Measurements from ENCODE around the gene HBM.

The HBM gene

DNA sequence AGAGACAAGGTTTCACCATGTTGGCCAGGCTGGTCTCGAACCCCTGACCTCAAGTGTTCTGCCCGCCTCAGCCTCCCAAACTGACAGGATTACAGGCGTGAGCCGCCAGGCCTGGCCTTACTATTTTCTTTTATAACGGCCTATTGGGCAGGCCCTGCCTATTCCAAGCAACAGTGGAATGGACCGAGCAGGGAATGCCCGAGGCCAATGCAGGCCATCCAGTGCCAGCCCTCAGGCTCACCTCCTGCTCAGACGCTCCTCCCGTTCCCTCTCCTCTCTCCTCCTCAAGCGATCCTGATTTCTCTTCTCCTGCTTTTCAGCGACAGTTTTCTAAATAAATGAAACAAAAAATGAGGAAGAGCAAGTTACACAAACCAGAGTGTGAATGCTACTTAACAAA is 26.9 kb downstream of the HBM start:
- Histone ChIP-seq H3K27me3 (ENCODE audit: insufficient read depth, low read depth) (no peaks in the 10 kb centered on the region), H3K36me3 (ENCODE audit: insufficient read depth) (peaks cover 7% of the 10 kb centered on the region; the same call in 1 of the 2 replicates)

DNA sequence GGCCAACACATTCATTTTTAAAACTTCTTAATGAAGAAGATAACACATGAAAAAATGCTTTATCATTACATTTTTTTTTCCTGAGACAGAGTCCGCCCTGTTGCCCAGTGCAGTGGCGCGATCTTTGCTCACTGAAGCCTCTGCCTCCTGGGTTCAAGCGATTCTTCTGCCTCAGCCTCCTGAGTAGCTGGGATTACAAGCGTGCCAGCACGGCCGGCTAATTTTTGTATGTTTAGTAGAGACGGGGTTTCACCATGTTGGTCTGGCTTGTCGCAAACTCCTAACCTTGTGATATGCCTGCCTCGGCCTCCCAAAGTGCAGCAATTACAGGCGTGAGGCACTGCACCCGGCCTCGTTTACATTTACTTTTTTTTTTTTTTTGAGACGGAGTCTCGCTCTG is 27.7 kb downstream of the HBM start:
- H3K4me3 ChIP-seq (IDR thresholded peaks at IDR 0.05; ENCODE audit: insufficient read depth, low read depth, low read length) = no peak overlapping the region
- no peak overlapping the region for H2AFZ ChIP-seq (ENCODE audit: low read depth)
- H3K27me3 ChIP-seq (ENCODE audit: insufficient read depth, low read depth) = no peaks in the 10 kb centered on the region
- H3K4me2 ChIP-seq = no peak overlapping the region
- H4K20me1 ChIP-seq (ENCODE audit: insufficient read depth) = no peaks in the 10 kb centered on the region; the same call in 1 of the 2 replicates
- H3K9ac ChIP-seq = no peak overlapping the region
- H3K27ac ChIP-seq = no peak overlapping the region
- TF ChIP-seq, protein P1, sequence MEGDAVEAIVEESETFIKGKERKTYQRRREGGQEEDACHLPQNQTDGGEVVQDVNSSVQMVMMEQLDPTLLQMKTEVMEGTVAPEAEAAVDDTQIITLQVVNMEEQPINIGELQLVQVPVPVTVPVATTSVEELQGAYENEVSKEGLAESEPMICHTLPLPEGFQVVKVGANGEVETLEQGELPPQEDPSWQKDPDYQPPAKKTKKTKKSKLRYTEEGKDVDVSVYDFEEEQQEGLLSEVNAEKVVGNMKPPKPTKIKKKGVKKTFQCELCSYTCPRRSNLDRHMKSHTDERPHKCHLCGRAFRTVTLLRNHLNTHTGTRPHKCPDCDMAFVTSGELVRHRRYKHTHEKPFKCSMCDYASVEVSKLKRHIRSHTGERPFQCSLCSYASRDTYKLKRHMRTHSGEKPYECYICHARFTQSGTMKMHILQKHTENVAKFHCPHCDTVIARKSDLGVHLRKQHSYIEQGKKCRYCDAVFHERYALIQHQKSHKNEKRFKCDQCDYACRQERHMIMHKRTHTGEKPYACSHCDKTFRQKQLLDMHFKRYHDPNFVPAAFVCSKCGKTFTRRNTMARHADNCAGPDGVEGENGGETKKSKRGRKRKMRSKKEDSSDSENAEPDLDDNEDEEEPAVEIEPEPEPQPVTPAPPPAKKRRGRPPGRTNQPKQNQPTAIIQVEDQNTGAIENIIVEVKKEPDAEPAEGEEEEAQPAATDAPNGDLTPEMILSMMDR (conservative IDR thresholded peaks at IDR 0.05; ENCODE audit: low read depth, low read length) = no peak
- H3K36me3 ChIP-seq (ENCODE audit: insufficient read depth) = peaks cover 9% of the 10 kb centered on the region; the same call in 1 of the 2 replicates
- no peaks in the 10 kb centered on the region for H3K79me2 ChIP-seq (ENCODE audit: insufficient read depth, low read depth)
- H3K4me1 ChIP-seq (ENCODE audit: low read depth, poor library complexity, severe bottlenecking) = no peaks in the 10 kb centered on the region

More for the DNA sequence above, 26.9 kb downstream of the HBM start:
- H4K20me1 ChIP-seq (ENCODE audit: insufficient read depth) = no peaks in the 10 kb centered on the region; the same call in 1 of the 2 replicates
- H3K4me1 ChIP-seq (ENCODE audit: low read depth, poor library complexity, severe bottlenecking) = no peaks in the 10 kb centered on the region
- no peak overlapping the region for H3K4me3 ChIP-seq (IDR thresholded peaks at IDR 0.05; ENCODE audit: insufficient read depth, low read depth, low read length)
- no peak overlapping the region for H3K27ac ChIP-seq
- no peak overlapping the region for H3K4me2 ChIP-seq
- H3K79me2 ChIP-seq (ENCODE audit: insufficient read depth, low read depth) = no peaks in the 10 kb centered on the region
- H2AFZ ChIP-seq (ENCODE audit: low read depth) = no peak overlapping the region
- no peak overlapping the region for H3K9ac ChIP-seq
- TF ChIP-seq, protein P1 (conservative IDR thresholded peaks at IDR 0.05; ENCODE audit: low read depth, low read length) = no peak

DNA sequence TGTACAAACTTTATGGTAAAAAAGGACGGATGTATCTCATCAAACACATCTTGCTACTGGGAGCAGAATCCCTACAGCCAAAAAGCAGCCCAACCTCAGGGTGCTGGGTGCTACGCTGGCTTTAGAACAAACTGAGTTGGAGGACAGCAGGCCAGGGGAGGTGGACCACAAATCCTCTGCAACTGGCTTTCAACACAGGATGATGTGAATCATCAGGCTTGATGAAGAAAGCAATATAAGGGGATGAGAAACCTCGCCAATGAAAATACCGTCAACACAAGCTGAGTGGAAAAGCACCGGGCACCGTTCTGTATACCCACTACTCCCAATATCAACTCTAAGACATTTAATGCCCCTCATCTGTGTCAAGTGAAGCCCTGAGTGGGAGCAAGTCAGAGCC is 28.7 kb downstream of the HBM start:
- no peak overlapping the region for H3K4me2 ChIP-seq
- no peak overlapping the region for H2AFZ ChIP-seq (ENCODE audit: low read depth)
- TF ChIP-seq, protein P1 (conservative IDR thresholded peaks at IDR 0.05; ENCODE audit: low read depth, low read length) = no peak
- H3K36me3 ChIP-seq (ENCODE audit: insufficient read depth) = peaks cover 18% of the 10 kb centered on the region; the same call in 1 of the 2 replicates
- H3K79me2 ChIP-seq (ENCODE audit: insufficient read depth, low read depth) = no peaks in the 10 kb centered on the region
- no peak overlapping the region for H3K4me3 ChIP-seq (IDR thresholded peaks at IDR 0.05; ENCODE audit: insufficient read depth, low read depth, low read length)
- no peaks in the 10 kb centered on the region for H3K27me3 ChIP-seq (ENCODE audit: insufficient read depth, low read depth)
- no peaks in the 10 kb centered on the region; the same call in 1 of the 2 replicates for H4K20me1 ChIP-seq (ENCODE audit: insufficient read depth)
- no peak overlapping the region for H3K9ac ChIP-seq
- H3K4me1 ChIP-seq (ENCODE audit: low read depth, poor library complexity, severe bottlenecking) = no peaks in the 10 kb centered on the region
- H3K27ac ChIP-seq = no peak overlapping the region

DNA sequence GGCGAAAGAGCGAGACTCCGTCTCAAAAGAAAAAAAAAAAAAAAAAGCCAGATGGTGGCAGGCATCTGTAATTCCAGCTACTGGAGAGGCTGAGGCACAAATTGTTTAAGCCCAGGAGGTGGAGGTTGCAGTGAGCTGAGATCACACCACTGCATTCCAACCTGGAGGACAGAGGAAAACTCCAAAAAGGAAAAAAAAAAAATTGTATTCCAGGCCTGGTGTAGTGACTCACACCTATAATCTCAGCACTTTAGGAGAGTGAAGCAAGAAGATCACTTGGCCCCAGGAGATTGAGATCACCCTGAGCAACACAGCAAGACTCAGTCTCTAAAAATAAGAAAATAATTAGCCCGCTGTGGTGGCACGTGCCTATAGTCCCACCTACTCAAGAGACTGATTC is 34.6 kb downstream of the HBM start:
- Histone ChIP-seq H3K4me1 (ENCODE audit: low read depth, poor library complexity, severe bottlenecking) (no peaks in the 10 kb centered on the region), H3K27ac (no peak overlapping the region), H3K27me3 (ENCODE audit: insufficient read depth, low read depth) (no peaks in the 10 kb centered on the region), H3K4me3 (IDR thresholded peaks at IDR 0.05; ENCODE audit: insufficient read depth, low read depth, low read length) (no peak overlapping the region), H3K79me2 (ENCODE audit: insufficient read depth, low read depth) (no peaks in the 10 kb centered on the region), H3K9ac (no peak overlapping the region), H2AFZ (ENCODE audit: low read depth) (no peak overlapping the region), H3K4me2 (no peak overlapping the region), H3K36me3 (ENCODE audit: insufficient read depth) (peaks cover 27% of the 10 kb centered on the region; the same call in 1 of the 2 replicates), H4K20me1 (ENCODE audit: insufficient read depth) (no peaks in the 10 kb centered on the region)
- TF ChIP-seq, protein P1 (conservative IDR thresholded peaks at IDR 0.05; ENCODE audit: low read depth, low read length) = no peak
